ENCODE results near the gene PRR13.

The PRR13 gene

DNA sequence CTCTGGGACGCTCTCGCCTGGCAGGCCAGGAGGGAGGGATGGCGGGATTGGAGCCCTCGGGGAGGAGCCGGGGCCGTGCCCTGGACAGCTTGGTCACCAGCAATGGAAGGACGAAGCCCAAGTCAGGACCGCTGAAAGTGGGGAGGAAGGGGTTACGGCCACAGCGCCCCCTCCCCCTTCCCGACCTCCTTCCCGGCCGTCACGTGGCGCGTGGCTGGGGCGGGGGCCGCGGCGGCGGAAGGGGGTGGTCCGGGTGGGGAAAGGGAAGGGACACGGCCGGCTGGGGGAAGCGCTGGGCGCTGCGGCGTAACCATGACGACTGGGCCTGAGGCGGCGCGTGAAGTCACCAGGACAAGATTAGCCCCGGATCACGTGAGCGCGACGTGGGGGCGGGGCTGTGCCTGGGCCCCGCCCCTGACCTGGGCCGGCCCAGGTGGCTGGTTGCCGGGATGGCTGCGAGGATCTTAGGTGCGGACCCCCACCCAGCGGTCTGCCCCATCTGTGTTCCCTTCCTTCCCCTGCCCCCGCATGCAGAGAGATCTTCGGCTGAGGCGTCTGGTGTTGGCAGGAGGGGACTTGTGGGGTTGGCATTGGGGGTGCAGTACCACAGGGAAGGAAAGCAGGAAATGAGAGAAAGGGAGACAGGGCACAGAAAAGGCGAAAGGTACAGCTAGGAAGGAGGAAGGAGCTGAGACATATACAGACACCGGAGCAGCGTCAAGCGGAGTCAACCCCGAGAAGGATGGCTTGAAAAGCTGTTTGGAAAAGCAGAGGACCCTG lies 51.5 kb downstream of the PRR13 start:
- Histone ChIP-seq H3K4me3 (ENCODE audit: insufficient read depth, low read depth, low read length) (peak overlapping the region; percentile 48), H3K36me3 (ENCODE audit: control insufficient read depth, insufficient read depth, low read length) (no peaks in the 10 kb centered on the region), H3K4me1 (ENCODE audit: control insufficient read depth, insufficient read depth, low read length) (peaks cover 30% of the 10 kb centered on the region), H3K9me3 (ENCODE audit: control insufficient read depth, low read length) (no peaks in the 10 kb centered on the region), H3K27me3 (ENCODE audit: control insufficient read depth, insufficient read depth, low read length, poor library complexity, severe bottlenecking) (no peaks in the 10 kb centered on the region), H3K27ac (ENCODE audit: insufficient read depth, low read depth, low read length, poor library complexity, severe bottlenecking) (peak overlapping the region; percentile 80)
- WGBS, 2 experiments, result 2% methylated on average over 52 of the region's 52 CpGs

DNA sequence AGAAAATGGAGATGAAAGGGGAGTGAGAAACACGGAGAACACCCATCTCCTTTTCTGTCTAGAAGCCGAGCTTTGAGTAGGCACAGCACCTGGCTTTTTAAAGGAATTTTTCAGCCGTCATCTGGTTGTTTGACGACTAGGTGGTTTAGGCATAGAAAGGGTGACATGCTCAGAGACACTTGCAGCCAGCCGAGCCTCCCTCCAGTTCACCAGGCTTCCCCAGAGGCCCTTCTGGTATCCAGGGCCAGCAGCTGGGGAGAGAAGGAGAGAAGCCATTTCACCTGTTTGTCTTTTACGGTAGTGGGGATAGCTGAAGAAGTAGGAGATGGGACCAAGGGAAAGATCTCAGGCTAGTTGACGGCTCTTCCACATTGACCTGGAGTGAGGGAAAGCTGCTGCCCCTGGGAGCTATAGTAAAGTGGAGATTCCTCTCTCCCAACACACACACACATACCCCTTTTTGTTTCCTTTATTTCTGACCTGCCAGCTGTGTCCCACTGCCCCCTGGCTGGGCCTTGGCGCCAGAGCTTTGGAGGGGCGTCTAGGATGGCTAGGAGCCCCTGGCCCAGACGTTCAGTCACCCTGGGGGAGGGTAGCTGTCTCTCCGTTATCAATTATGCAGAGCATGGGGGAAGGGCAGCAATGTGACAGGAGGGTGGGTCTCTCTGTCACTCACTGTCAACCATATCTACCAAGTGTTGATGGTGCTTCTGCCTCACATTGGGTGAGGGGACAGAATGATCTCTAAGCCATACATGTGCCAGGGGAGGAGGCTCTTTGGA lies 52.3 kb downstream of the PRR13 start:
- H3K9me3 ChIP-seq (ENCODE audit: control insufficient read depth, low read length), result no peaks in the 10 kb centered on the region
- H3K27me3 ChIP-seq (ENCODE audit: control insufficient read depth, insufficient read depth, low read length, poor library complexity, severe bottlenecking), result no peaks in the 10 kb centered on the region
- peak overlapping the region; percentile 48 for H3K4me3 ChIP-seq (ENCODE audit: insufficient read depth, low read depth, low read length)
- peaks cover 36% of the 10 kb centered on the region for H3K4me1 ChIP-seq (ENCODE audit: control insufficient read depth, insufficient read depth, low read length)
- WGBS, 2 experiments, result 24 to 31% methylated on average over 11 of the region's 11 CpGs
- no peaks in the 10 kb centered on the region for H3K36me3 ChIP-seq (ENCODE audit: control insufficient read depth, insufficient read depth, low read length)
- peak overlapping the region; percentile 80 for H3K27ac ChIP-seq (ENCODE audit: insufficient read depth, low read depth, low read length, poor library complexity, severe bottlenecking)

Measured in ectodermal cell (in vitro differentiated cells).